B cell (primary cell): ENCODE data around the gene FAM120AOS. TPM values are rescaled to one million over a fixed set of nuclear protein-coding genes. Genes with fewer than 3 reads are reported as not detected.

ENCODE experiments used
- ATAC-seq: fragments of 200-7000 bp; cut with Tn5 transposase; one replicate; pipeline ENCODE4 v1.10.0; 2021; ENCODE audit warnings: low read depth, mild to moderate bottlenecking, moderate number of reproducible peaks, moderate library complexity
- CTCF ChIA-PET: fragments of 350-600 bp; sonication (Branson Sonifier 250); formaldehyde crosslinking; loops from one replicate; lab custom pipeline; 2021; ENCODE audit warnings: antibody characterized with exemption, inconsistent platforms; lab: Charles Lee
- POLR2A ChIA-PET: fragments of 350-600 bp; sonication (Branson Sonifier 250); formaldehyde crosslinking; loops from one replicate; lab custom pipeline; 2021; ENCODE audit warnings: antibody characterized with exemption; lab: Charles Lee
- DNase-seq: peaks from one replicate; pipeline ENCODE4 v3.0.0; 2013
- H2AFZ ChIP-seq: 2 replicates; pipeline ENCODE4 v1.6.1; 2012; ENCODE audit warnings: mild to moderate bottlenecking, low read depth, low read length; ENCODE audit not compliant: insufficient read depth, poor library complexity, severe bottlenecking
- H3K27ac ChIP-seq, 2 donors: 1 replicate in 1 of 2; 2 replicates in 1 of 2; pipeline ENCODE4 v1.5.1; 2012 to 2013; ENCODE audit warnings: low read length in 2 of 2, mild to moderate bottlenecking in 2 of 2, moderate library complexity in 1 of 2
- H3K27me3 ChIP-seq, 4 experiments: fragments of 200-600 bp in 1 of 4; sonication (generic) in 1 of 4; replicated peaks in 1 of 4; 1 replicate in 2 of 4; 2 replicates in 2 of 4; pipeline versions ENCODE4 v1.6.1 to v1.7.0; 2013 to 2016; ENCODE audit warnings: low read length in 3 of 4, mild to moderate bottlenecking in 2 of 4, mixed read lengths in 1 of 4, moderate library complexity in 1 of 4; ENCODE audit not compliant: insufficient read depth in 4 of 4, control insufficient read depth in 3 of 4; ENCODE audit errors: control extremely low read depth in 1 of 4
- H3K36me3 ChIP-seq, 2 experiments: replicated peaks in 1 of 2; 1 replicate in 1 of 2; 2 replicates in 1 of 2; pipeline versions ENCODE4 v1.6.1 to v1.7.1; 2013; ENCODE audit warnings: low read length in 1 of 2; ENCODE audit not compliant: insufficient read depth in 2 of 2, control insufficient read depth in 1 of 2; ENCODE audit errors: control extremely low read depth in 1 of 2, extremely low read depth in 1 of 2
- H3K4me1 ChIP-seq, 2 donors: fragments of 200-600 bp in 1 of 2; sonication (generic) in 1 of 2; 1 replicate in 1 of 2; 2 replicates in 1 of 2; pipeline versions ENCODE4 v1.5.1 to v1.6.1; 2013 to 2017; ENCODE audit warnings: low read length in 2 of 2; ENCODE audit not compliant: control insufficient read depth in 2 of 2, insufficient read depth in 2 of 2
- H3K4me2 ChIP-seq: replicated peaks from 2 replicates; pipeline ENCODE3; 2012; ENCODE audit warnings: mild to moderate bottlenecking, low read depth, low read length; ENCODE audit not compliant: poor library complexity, severe bottlenecking
- H3K4me3 ChIP-seq, 5 experiments: fragments of 200-600 bp in 1 of 5; sonication (generic) in 1 of 5; 1 replicate in 3 of 5; 2 replicates in 2 of 5; pipeline versions ENCODE4 v1.5.1 to v1.7.0; 2011 to 2016; ENCODE audit warnings: low read length in 4 of 5, mild to moderate bottlenecking in 4 of 5, low read depth in 2 of 5, control low read depth in 1 of 5, moderate library complexity in 1 of 5; ENCODE audit not compliant: insufficient read depth in 1 of 5; ENCODE audit errors: control extremely low read depth in 1 of 5, extremely low read depth in 1 of 5
- H3K79me2 ChIP-seq: fragments of 200-600 bp; sonication (generic); one replicate; pipeline ENCODE4 v1.6.0; 2016; ENCODE audit warnings: low read length; ENCODE audit not compliant: control insufficient read depth, insufficient read depth
- H3K9ac ChIP-seq: fragments of 200-600 bp; sonication (generic); 2 replicates; pipeline ENCODE4 v1.6.1; 2017; ENCODE audit warnings: mild to moderate bottlenecking, low read length, moderate library complexity
- H3K9me3 ChIP-seq, 3 donors: one replicate each; pipeline versions ENCODE4 v1.6.1 to v1.7.1; 2013; ENCODE audit warnings: low read length in 2 of 3; ENCODE audit not compliant: control insufficient read depth in 2 of 3, insufficient read depth in 1 of 3; ENCODE audit errors: control extremely low read depth in 1 of 3
- H4K20me1 ChIP-seq: 2 replicates; pipeline ENCODE4 v1.6.0; 2012; ENCODE audit warnings: mild to moderate bottlenecking, low read length; ENCODE audit not compliant: insufficient read depth, control insufficient read depth, poor library complexity, severe bottlenecking
- H3K27ac Mint-ChIP-seq: one replicate; pipeline ENCODE4 v1.8.0; 2021; ENCODE audit warnings: mixed read lengths
- H3K27me3 Mint-ChIP-seq: one replicate; pipeline ENCODE4 v1.8.0; 2021; ENCODE audit warnings: mixed read lengths
- H3K4me1 Mint-ChIP-seq: one replicate; pipeline ENCODE4 v1.8.0; 2021; ENCODE audit warnings: mixed read lengths
- H3K4me3 Mint-ChIP-seq: one replicate; pipeline ENCODE4 v1.8.0; 2021; ENCODE audit warnings: mixed read lengths
- H3K9me3 Mint-ChIP-seq: one replicate; pipeline ENCODE4 v1.8.0; 2022; ENCODE audit warnings: mixed read lengths; ENCODE audit not compliant: insufficient read depth
- EZH2 ChIP-seq: IDR thresholded peaks from 2 replicates; pipeline ENCODE4 v1.6.1; 2012; ENCODE audit warnings: borderline replicate concordance, low read depth, mild to moderate bottlenecking, moderate library complexity, low read length; ENCODE audit not compliant: insufficient read depth, poor library complexity, severe bottlenecking
- WGBS: methylation state at CpG from one replicate; pipeline ENCODE4 v1.1.5; 2013; ENCODE audit warnings: missing lambda C conversion rate; ENCODE audit not compliant: insufficient coverage; 5-methylcytosine and 5-hydroxymethylcytosine counted together
- intact Hi-C: fragments of 100-400 bp; cut with micrococcal nuclease; formaldehyde crosslinking; loops from one replicate; pipeline ENCODE4 v1.10.0; 2022
- polyA plus RNA-seq: library from polyadenylated mRNA; depleted of rRNA; stranded (reverse); fragments of >200 nt; gene quantifications from 2 replicates; pipeline ENCODE4 v1.2.3, GENCODE V29; 2012
- total RNA-seq, 2 donors: library from RNA; stranded (reverse); fragments of 120-200 nt in 1 of 2; gene quantifications; 1 replicate in 1 of 2; 2 replicates in 1 of 2; pipeline versions ENCODE4 v1.2.3 to v1.2.4, GENCODE V29; 2013 to 2022
- TF ChIP-seq, protein P1 (sequence below): fragments of 200-600 bp; IDR thresholded peaks from one replicate; pipeline ENCODE4 v1.8.0; 2022; ENCODE audit warnings: antibody characterized with exemption, mild to moderate bottlenecking

Gene FAM120AOS
- total and polyA plus RNA-seq, 2 donors (not counting 1 experiment from before 2014, with no cell fraction given) = 36.0 to 47.8 TPM

DNA sequence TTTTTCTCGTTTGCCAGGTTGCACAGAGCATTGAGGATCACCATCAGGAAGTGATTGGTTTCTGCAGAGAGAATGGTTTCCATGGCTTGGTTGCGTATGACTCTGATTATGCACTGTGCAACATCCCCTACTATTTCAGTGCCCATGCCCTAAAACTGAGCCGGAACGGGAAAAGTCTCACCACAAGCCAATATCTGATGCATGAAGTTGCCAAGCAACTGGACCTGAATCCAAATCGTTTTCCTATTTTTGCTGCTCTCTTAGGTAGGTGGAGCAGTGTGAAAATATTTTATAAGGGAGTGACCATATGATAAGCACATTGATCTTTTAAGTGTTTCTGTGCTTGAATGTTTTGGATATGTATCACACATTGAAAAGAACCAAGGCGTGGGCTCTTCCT lies 17.7 kb upstream of the FAM120AOS start:
- POLR2A ChIA-PET = interaction anchor here (1.0 kb wide), 1 partner anchor 17 kb away, joined by 3 read pairs; no protein-coding TSS in a partner anchor
- intact Hi-C loops = no loop called here
- H4K20me1 ChIP-seq = peaks cover 18% of the 10 kb centered on the region

DNA sequence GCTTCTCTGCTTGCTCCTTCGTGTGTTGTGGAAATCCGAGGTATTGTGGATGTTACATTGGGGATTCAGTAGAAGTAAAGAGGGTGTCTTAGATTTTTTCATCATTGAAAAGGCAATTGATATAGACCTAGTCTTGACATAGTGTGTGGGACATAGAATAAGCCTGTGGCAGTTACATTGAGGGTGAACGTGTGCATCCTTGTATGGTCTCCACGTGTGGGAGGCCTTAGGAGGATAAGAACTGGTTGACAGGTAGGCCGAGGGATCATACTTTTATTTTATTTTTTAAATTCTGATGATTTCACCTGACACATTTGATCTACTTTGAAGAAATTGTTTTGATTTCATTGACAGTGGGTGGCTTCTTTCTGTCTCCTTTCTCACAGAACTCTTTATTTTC lies 17.0 kb upstream of the FAM120AOS start:
- Histone ChIP-seq H3K36me3 (peaks cover 0 to 6% of the 10 kb centered on the region in 2 experiments), H3K4me3 (no peak overlapping the region), H3K27me3 (no peaks in the 10 kb centered on the region), H3K9me3 (no peaks in the 10 kb centered on the region), H3K4me1 (peaks cover 26 to 31% of the 10 kb centered on the region in 2 donors), H4K20me1 (peaks cover 18% of the 10 kb centered on the region), H3K27ac (no peak overlapping the region), H3K79me2 (peaks cover 95% of the 10 kb centered on the region), H3K9ac (no peak overlapping the region), H3K4me2 (no peak overlapping the region), H2AFZ (no peak overlapping the region)
- ATAC-seq (no peak), DNase-seq (no peak)
- TF ChIP-seq EZH2 = no peak
- TF ChIP-seq, protein P1, sequence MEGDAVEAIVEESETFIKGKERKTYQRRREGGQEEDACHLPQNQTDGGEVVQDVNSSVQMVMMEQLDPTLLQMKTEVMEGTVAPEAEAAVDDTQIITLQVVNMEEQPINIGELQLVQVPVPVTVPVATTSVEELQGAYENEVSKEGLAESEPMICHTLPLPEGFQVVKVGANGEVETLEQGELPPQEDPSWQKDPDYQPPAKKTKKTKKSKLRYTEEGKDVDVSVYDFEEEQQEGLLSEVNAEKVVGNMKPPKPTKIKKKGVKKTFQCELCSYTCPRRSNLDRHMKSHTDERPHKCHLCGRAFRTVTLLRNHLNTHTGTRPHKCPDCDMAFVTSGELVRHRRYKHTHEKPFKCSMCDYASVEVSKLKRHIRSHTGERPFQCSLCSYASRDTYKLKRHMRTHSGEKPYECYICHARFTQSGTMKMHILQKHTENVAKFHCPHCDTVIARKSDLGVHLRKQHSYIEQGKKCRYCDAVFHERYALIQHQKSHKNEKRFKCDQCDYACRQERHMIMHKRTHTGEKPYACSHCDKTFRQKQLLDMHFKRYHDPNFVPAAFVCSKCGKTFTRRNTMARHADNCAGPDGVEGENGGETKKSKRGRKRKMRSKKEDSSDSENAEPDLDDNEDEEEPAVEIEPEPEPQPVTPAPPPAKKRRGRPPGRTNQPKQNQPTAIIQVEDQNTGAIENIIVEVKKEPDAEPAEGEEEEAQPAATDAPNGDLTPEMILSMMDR = no peak
- H3K4me1 Mint-ChIP-seq = peaks cover 49% of the 10 kb centered on the region
- no peak overlapping the region for H3K4me3 Mint-ChIP-seq
- intact Hi-C loops = no loop called here
- no peaks in the 10 kb centered on the region for H3K9me3 Mint-ChIP-seq
- no peak overlapping the region for H3K27ac Mint-ChIP-seq
- no peaks in the 10 kb centered on the region for H3K27me3 Mint-ChIP-seq
- CTCF ChIA-PET = no interaction called here
- WGBS = 96% methylated on average over 2 of the region's 5 CpGs
- POLR2A ChIA-PET = interaction anchor here (1.0 kb wide), 1 partner anchor 16 kb away, joined by 3 read pairs; no protein-coding TSS in a partner anchor

More for the DNA sequence above, 17.7 kb upstream of the FAM120AOS start:
- H3K9me3 ChIP-seq = no peaks in the 10 kb centered on the region
- no peak overlapping the region for H3K4me3 Mint-ChIP-seq
- H3K36me3 ChIP-seq = peaks cover 0 to 9% of the 10 kb centered on the region in 2 experiments
- no peak overlapping the region for H2AFZ ChIP-seq
- TF ChIP-seq, protein P1 = no peak
- no peak for TF ChIP-seq EZH2
- CTCF ChIA-PET = no interaction called here
- no peaks in the 10 kb centered on the region for H3K27me3 Mint-ChIP-seq
- no peak overlapping the region for H3K4me2 ChIP-seq
- 100% methylated on average over 6 of the region's 6 CpGs for WGBS
- no peak overlapping the region for H3K4me3 ChIP-seq
- no peaks in the 10 kb centered on the region for H3K27me3 ChIP-seq
- no peak for ATAC-seq
- H3K9me3 Mint-ChIP-seq = no peaks in the 10 kb centered on the region
- no peak overlapping the region for H3K9ac ChIP-seq
- peaks cover 19 to 25% of the 10 kb centered on the region in 2 donors for H3K4me1 ChIP-seq
- no peak for DNase-seq
- peaks cover 48% of the 10 kb centered on the region for H3K4me1 Mint-ChIP-seq
- H3K79me2 ChIP-seq = peaks cover 95% of the 10 kb centered on the region
- H3K27ac ChIP-seq = no peak overlapping the region
- H3K27ac Mint-ChIP-seq = no peak overlapping the region
